OCI-LY7 (cell line): ENCODE measurements around the gene LAMC1. TPM values are rescaled to one million over a fixed set of nuclear protein-coding genes. Genes with fewer than 3 reads are reported as not detected.
A peak's percentile ranks its signal among the peaks of the same experiment; 100 is the strongest.

Experiments used
- BruUV-seq: library from RNA; stranded (reverse); fragments of 400-500 nt; replicated peaks from 2 replicates; lab custom pipeline; 2021; lab: Mats Ljungman, UMichigan
- CTCF ChIA-PET: fragments of 300-600 bp; sonication (Branson Sonifier 250); formaldehyde crosslinking; loops from one replicate; lab custom pipeline; 2022; ENCODE audit warnings: antibody characterized with exemption; ENCODE audit not compliant: unreplicated experiment; lab: Charles Lee
- POLR2A ChIA-PET: fragments of 300-600 bp; sonication (Branson Sonifier 250); formaldehyde crosslinking; loops from one replicate; lab custom pipeline; 2022; ENCODE audit warnings: antibody characterized with exemption; lab: Charles Lee
- DNase-seq: peaks from one replicate; pipeline ENCODE4 v3.0.0-alpha.2; 2015; ENCODE audit warnings: low spot score
- H2AFZ ChIP-seq: fragments of 200-600 bp; sonication (generic), shearing (Covaris generic); 2 replicates; pipeline ENCODE4 v1.6.1; 2014; ENCODE audit warnings: mild to moderate bottlenecking, antibody characterized with exemption, low read length, moderate library complexity
- H3K27ac ChIP-seq: fragments of 200-600 bp; sonication (generic); 2 replicates; pipeline ENCODE4 v1.5.1; 2014; ENCODE audit warnings: mixed run types, low read depth, mild to moderate bottlenecking, moderate library complexity, low read length, inconsistent platforms; ENCODE audit not compliant: poor library complexity, severe bottlenecking
- H3K36me3 ChIP-seq: fragments of 200-600 bp; sonication (generic); 2 replicates; pipeline ENCODE4 v1.6.1; 2014; ENCODE audit warnings: mild to moderate bottlenecking, antibody characterized with exemption, low read length, moderate library complexity, mixed read lengths; ENCODE audit not compliant: insufficient read depth
- H3K4me1 ChIP-seq: fragments of 200-600 bp; sonication (generic); 2 replicates; pipeline ENCODE4 v1.5.1; 2014; ENCODE audit warnings: mild to moderate bottlenecking, low read length; ENCODE audit not compliant: insufficient read depth, poor library complexity, severe bottlenecking
- H3K4me2 ChIP-seq: fragments of 200-600 bp; sonication (generic); 2 replicates; pipeline ENCODE4 v1.6.1; 2014; ENCODE audit warnings: mild to moderate bottlenecking, low read length
- H3K4me3 ChIP-seq: fragments of 200-600 bp; sonication (generic); 2 replicates; pipeline ENCODE4 v1.5.1; 2014; ENCODE audit warnings: mild to moderate bottlenecking, low read depth, low read length; ENCODE audit not compliant: poor library complexity, severe bottlenecking
- H3K79me2 ChIP-seq: fragments of 200-600 bp; sonication (generic); 2 replicates; pipeline ENCODE4 v1.6.1; 2016; ENCODE audit warnings: low read depth, mild to moderate bottlenecking, low read length, moderate library complexity, mixed read lengths; ENCODE audit not compliant: insufficient read depth
- H3K9me2 ChIP-seq: fragments of 200-600 bp; sonication (generic); 2 replicates; pipeline ENCODE4 v1.6.1; 2016; ENCODE audit warnings: mild to moderate bottlenecking, low read length, mixed read lengths; ENCODE audit not compliant: insufficient read depth
- H3K9me3 ChIP-seq: fragments of 200-600 bp; sonication (generic); 2 replicates; pipeline ENCODE4 v1.6.1; 2014; ENCODE audit warnings: mild to moderate bottlenecking, mixed run types, low read length, mixed read lengths
- H4K20me1 ChIP-seq: fragments of 200-600 bp; sonication (generic); 2 replicates; pipeline ENCODE4 v1.6.1; 2014; ENCODE audit warnings: mild to moderate bottlenecking, antibody characterized with exemption, low read length, moderate library complexity, mixed read lengths; ENCODE audit not compliant: insufficient read depth
- CTCF ChIP-seq: fragments of 200-600 bp; sonication (generic); conservative IDR thresholded peaks from 2 replicates; pipeline ENCODE4 v1.5.1; 2014; ENCODE audit warnings: mild to moderate bottlenecking, antibody characterized with exemption, low read length, moderate library complexity, mixed read lengths
- EZH2phosphoT487 ChIP-seq: fragments of 200-600 bp; sonication (generic); IDR thresholded peaks from 2 replicates; pipeline ENCODE4 v1.6.1; 2018; ENCODE audit warnings: low read depth, borderline replicate concordance, mild to moderate bottlenecking, mixed run types, antibody characterized with exemption, low read length, moderate library complexity, mixed read lengths
- intact Hi-C: fragments of 100-400 bp; cut with micrococcal nuclease; formaldehyde crosslinking; loops from one replicate; pipeline ENCODE4 v1.10.0; 2022; ENCODE audit not compliant: unreplicated experiment
- total RNA-seq, 2 experiments: library from RNA; depleted of rRNA in 1 of 2; stranded (reverse); fragments of >200 nt in 1 of 2; shearing (Covaris generic) in 1 of 2; gene quantifications; 2 replicates each; pipeline ENCODE4 v1.2.3, GENCODE V29; 2014 to 2022

LAMC1 gene
- total RNA-seq, 2 experiments from 2014 or later = 24.2 to 42.1 TPM

GRCh38 chr1:183043254-183043653 lies 20.0 kb downstream of the LAMC1 start:
- POLR2A ChIA-PET = interaction anchor here (0.5 to 0.9 kb wide), 3 partner anchors 18 to 320 kb away, joined by 3 read pairs; no protein-coding TSS in a partner anchor
- intact Hi-C loops = no loop called here

GRCh38 chr1:183043872-183044854 lies 20.9 kb downstream of the LAMC1 start:
- TF ChIP-seq EZH2phosphoT487 = no peak
- TF ChIP-seq CTCF = no peak
- Histone ChIP-seq H2AFZ (no peak overlapping the region), H3K9me3 (no peaks in the 10 kb centered on the region), H3K27ac (no peak overlapping the region), H4K20me1 (no peaks in the 10 kb centered on the region), H3K4me2 (0 out of 2 replicates have a peak overlapping the region, but pooled peaks have one; percentile 87), H3K79me2 (peaks cover 77% of the 10 kb centered on the region), H3K4me1 (peaks cover 69% of the 10 kb centered on the region), H3K4me3 (no peak overlapping the region), H3K36me3 (no peaks in the 10 kb centered on the region), H3K9me2 (no peaks in the 10 kb centered on the region)
- ChIA-PET CTCF (no interaction called here), POLR2A (interaction anchor here (0.5 to 6.6 kb wide), 3 partner anchors 18 to 790 kb away, joined by 3 to 69 read pairs (median 3); no protein-coding TSS in a partner anchor)
- no TSS peak for BruUV-seq
- DNase-seq = no peak
- intact Hi-C loops = no loop called here

More at GRCh38 chr1:183043254-183043653, 20.0 kb downstream of the LAMC1 start:
- no peak for DNase-seq
- H3K4me3 ChIP-seq = no peak overlapping the region
- no peak for TF ChIP-seq CTCF
- no peak for TF ChIP-seq EZH2phosphoT487
- peaks cover 64% of the 10 kb centered on the region for H3K4me1 ChIP-seq
- no peak overlapping the region for H2AFZ ChIP-seq
- no peaks in the 10 kb centered on the region for H3K36me3 ChIP-seq
- CTCF ChIA-PET = no interaction called here
- no TSS peak for BruUV-seq
- H3K27ac ChIP-seq = no peak overlapping the region
- no peaks in the 10 kb centered on the region for H4K20me1 ChIP-seq
- no peaks in the 10 kb centered on the region for H3K9me3 ChIP-seq
- H3K4me2 ChIP-seq = 0 out of 2 replicates have a peak overlapping the region, but pooled peaks have one; percentile 87
- peaks cover 82% of the 10 kb centered on the region for H3K79me2 ChIP-seq
- H3K9me2 ChIP-seq = no peaks in the 10 kb centered on the region
